Astrocyte of the cerebellum (primary cell): ENCODE results near the gene CD83.
A peak's percentile ranks its signal among the peaks of the same experiment; 100 is the strongest.

Experiments used
- DNase-seq: peaks from one replicate; pipeline ENCODE4 v3.0.0-alpha.2; 2011; ENCODE audit warnings: low read depth
- H3K4me3 ChIP-seq: 2 replicates; pipeline ENCODE4 v1.5.1; 2011; ENCODE audit warnings: mild to moderate bottlenecking, low read depth, low read length, moderate library complexity
- in situ Hi-C: cut with HindIII; loops from 2 replicates; pipeline ENCODE4 v1.10.0; 2017; ENCODE audit warnings: low sequenced_read_pairs
- TF ChIP-seq, protein P1 (sequence below): IDR thresholded peaks from 2 replicates; pipeline ENCODE4 v1.5.1; 2012; ENCODE audit warnings: low read length, low read depth, moderate library complexity, mild to moderate bottlenecking; ENCODE audit errors: missing control alignments

The CD83 gene

DNA sequence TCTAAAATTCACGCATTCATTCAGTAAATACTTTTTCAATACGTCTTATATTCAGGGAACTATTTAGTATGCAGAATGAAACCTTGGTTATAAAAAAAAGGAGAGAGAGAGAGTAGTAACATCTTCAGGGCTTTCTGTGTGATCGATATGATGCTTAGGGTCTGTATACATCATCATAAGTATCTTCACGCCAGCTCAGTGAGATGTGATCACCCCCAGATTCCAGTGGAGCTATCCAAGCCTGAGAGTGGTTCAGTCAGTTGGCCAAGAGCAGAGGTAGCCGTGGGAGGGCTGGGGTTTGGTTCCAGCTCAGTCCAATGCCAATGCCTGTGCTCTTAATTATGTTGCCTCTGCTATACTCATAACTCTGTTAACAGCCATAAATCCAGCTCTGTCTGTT lies 8.6 kb downstream of the CD83 start:
- in situ Hi-C loops: no loop called here
- TF ChIP-seq, protein P1, sequence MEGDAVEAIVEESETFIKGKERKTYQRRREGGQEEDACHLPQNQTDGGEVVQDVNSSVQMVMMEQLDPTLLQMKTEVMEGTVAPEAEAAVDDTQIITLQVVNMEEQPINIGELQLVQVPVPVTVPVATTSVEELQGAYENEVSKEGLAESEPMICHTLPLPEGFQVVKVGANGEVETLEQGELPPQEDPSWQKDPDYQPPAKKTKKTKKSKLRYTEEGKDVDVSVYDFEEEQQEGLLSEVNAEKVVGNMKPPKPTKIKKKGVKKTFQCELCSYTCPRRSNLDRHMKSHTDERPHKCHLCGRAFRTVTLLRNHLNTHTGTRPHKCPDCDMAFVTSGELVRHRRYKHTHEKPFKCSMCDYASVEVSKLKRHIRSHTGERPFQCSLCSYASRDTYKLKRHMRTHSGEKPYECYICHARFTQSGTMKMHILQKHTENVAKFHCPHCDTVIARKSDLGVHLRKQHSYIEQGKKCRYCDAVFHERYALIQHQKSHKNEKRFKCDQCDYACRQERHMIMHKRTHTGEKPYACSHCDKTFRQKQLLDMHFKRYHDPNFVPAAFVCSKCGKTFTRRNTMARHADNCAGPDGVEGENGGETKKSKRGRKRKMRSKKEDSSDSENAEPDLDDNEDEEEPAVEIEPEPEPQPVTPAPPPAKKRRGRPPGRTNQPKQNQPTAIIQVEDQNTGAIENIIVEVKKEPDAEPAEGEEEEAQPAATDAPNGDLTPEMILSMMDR: no peak
- H3K4me3 ChIP-seq: no peak overlapping the region
- peak; percentile 32 for DNase-seq

DNA sequence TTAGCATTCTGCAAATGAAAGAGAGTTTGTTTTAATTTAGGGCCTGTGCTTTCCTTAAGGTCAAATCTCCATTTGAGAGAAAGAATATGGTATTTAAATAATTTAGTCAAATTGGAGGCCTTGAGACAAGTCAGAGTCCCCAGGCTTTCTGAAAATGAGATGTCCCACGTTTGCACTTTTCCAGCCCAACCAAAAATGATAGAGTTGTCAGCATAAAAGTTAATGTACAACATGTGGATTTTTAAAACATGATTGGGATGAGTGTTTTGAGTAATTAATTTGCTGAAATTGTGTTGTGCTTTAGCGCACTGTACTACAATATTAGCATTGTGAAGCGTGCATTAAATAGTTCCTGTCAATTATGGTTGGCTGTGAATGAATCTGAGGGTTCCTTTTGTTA lies 10.0 kb downstream of the CD83 start:
- in situ Hi-C loops: no loop called here
- TF ChIP-seq, protein P1: no peak
- H3K4me3 ChIP-seq: no peak overlapping the region
- DNase-seq: no peak

DNA sequence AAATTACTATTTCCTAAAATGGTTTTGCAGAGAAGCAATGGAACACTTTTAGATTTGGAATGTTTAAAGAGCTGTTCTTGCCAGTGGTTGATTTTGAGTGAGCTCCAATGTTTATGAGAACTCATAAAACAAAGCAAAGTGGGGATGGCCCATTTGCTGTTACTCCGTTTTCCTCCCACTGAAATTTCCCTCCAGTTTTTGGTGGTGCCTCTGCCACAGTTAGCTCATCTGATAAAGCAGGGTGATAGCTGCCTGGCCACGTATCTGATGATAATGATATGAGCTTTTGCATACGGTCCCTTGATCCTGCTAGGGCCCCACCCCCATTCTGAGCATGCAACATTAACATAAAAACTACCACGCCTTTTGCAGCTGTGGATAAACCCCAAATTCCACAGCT lies 10.4 kb downstream of the CD83 start:
- no peak overlapping the region for H3K4me3 ChIP-seq
- no peak for DNase-seq
- TF ChIP-seq, protein P1: no peak
- in situ Hi-C loops: no loop called here

DNA sequence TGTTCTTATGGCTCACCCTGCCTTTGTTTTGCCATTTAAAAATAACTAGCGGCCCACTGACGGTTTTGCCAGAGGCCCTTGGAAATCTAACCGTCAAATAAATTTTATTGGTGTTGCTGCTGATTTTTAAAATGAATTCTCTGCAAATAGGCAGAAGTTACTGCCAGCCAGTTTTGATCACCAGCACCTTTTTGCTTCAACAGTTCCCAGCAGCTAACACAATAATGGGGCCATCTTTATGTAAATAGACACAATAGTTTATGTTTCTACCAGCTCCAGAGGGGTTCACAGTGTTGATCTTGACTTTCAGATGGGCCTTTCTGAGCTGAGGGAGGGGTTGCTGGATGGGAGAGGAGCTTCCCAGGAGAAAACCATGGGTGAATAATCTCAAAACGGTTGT lies 11.2 kb downstream of the CD83 start:
- DNase-seq: no peak
- in situ Hi-C loops: no loop called here
- TF ChIP-seq, protein P1: no peak
- no peak overlapping the region for H3K4me3 ChIP-seq

DNA sequence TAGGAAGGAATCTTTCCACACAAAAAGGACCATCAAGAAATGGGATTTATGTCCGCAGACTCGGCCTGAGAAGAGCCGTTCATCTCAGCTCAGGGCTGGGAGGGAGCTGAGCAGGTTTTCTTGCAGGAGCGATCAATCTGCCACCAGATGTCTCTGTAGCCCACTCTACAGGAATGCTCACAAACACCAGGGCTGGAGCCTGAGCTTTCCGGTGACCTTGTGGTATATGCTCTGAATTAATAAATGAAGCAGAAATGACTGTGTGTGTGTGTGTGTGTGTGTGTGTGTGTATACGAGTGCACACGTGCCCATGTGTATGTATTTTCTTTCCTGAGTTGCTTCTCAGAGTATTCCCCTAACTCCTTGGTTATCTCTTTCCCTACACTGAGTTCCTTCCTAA lies 12.0 kb downstream of the CD83 start:
- TF ChIP-seq, protein P1: peak; percentile 77
- DNase-seq: peak; percentile 68
- in situ Hi-C loops: no loop called here
- H3K4me3 ChIP-seq: no peak overlapping the region

DNA sequence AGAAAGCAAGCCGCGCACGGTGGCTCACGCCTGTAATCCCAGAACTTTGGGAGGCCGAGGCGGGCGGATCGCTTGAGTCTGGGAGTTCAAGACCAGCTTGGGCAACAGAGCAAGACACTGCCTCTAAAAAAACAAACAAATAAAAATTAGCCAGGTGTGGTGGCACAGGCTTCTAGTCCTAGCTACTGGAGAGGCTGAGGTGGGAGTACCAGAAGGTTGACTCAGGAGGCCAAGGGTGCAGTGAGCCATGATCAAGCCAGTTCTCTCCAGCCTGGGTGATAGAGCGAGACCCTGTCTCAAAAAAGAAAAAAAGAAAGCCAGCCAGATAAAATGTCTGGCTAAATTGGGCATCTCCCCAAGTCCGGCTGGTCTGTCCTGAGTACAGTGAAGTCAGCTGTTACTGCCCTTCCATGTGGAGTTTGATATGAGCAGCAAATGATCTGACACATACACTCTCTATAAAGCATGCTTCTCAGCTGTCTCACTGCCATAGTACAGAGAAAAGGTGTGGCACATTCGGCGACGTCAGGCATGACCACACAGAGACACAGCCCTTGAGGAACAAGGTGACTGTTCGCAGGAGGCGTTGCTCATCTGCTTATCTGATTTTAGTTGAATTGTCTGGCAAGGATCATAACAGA lies 13.0 kb downstream of the CD83 start:
- no peak overlapping the region for H3K4me3 ChIP-seq
- in situ Hi-C loops: no loop called here
- TF ChIP-seq, protein P1: no peak
- DNase-seq: no peak

DNA sequence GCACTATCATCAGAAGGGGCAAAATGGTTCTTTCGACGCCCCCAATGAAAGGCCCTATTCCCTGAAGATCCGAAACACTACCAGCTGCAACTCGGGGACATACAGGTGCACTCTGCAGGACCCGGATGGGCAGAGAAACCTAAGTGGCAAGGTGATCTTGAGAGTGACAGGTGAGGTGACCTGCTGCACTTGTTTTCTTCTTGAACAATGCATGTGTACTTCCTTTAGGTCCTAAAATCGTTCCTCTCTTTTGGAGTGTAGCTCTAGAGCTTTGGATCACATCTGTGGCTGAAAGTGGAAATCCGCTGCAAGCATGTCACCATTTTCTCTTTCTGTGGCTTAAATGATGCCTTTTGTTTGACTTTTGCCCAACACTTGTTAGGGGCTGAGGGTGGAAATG lies 14.0 kb downstream of the CD83 start:
- in situ Hi-C loops: no loop called here
- no peak overlapping the region for H3K4me3 ChIP-seq
- TF ChIP-seq, protein P1: no peak
- DNase-seq: no peak
